Measurements from ENCODE around the gene GALE.

DNA sequence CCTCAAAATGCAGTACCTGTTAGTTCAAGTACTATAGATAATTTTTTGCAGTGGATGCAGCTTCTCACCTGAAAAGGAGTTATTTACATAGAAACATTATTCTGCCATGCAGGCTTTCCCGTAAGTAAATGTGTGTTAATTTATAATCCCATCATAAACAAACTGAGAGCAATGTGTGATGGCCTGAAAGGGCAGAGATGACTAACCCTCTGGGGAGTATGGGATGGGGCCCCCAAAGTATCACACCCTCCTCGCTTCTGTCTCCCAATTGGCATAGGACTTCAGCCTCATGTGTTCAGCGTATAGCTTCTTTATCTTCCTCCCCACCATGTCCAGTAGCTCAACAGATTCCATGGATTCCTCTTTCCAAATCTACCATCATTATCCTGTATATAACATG, 17.1 kb upstream of the GALE start:
- TF ChIP-seq ZNF274 (IDR thresholded peaks at IDR 0.05; ENCODE audit: low read depth, low read length) (no peak), YY1 (IDR thresholded peaks at IDR 0.05; ENCODE audit: insufficient read depth, insufficient read length) (no peak), SUZ12 (IDR thresholded peaks at IDR 0.05; ENCODE audit: extremely low read depth, insufficient read depth, insufficient read length) (no peak)

Measured in NT2/D1 (cell line).